Activated CD8-positive, alpha-beta memory T cell treated with anti-CD3 and anti-CD28 coated beads for 48 hours (primary cell): ENCODE results near the gene JUP.
"Not testable (repeated sequence)": the region's sequence is repeated elsewhere in the genome, so short reads cannot be mapped to it uniquely, and the experiment has no call there.

ENCODE experiments used
- DNase-seq, 3 experiments: peaks; one replicate each; pipeline ENCODE4 v3.0.0-alpha.2; 2020; ENCODE audit warnings: low read depth in 2 of 3, low spot score in 2 of 3

The JUP gene

GRCh38 chr17:41781404-41782110, 5.0 kb downstream of the JUP start:
- no peak for DNase-seq

- no peak for DNase-seq
These were observed 6.6 kb downstream of the JUP start for GRCh38 chr17:41779954-41780353.

- no peak for DNase-seq
These were observed 8.8 kb downstream of the JUP start for GRCh38 chr17:41777574-41778188.

- DNase-seq, result no peak
These were observed 9.3 kb downstream of the JUP start for GRCh38 chr17:41777157-41777573.

GRCh38 chr17:41776262-41776900, 10.1 kb downstream of the JUP start:
- not testable (repeated sequence) for DNase-seq

GRCh38 chr17:41775394-41776226, 10.9 kb downstream of the JUP start:
- DNase-seq, result no peak

- no peak for DNase-seq
These were observed 12.7 kb downstream of the JUP start for GRCh38 chr17:41773731-41774193.

GRCh38 chr17:41773190-41773588, 13.3 kb downstream of the JUP start:
- no peak for DNase-seq

GRCh38 chr17:41772586-41773189, 13.8 kb downstream of the JUP start:
- no peak for DNase-seq

- no peak for DNase-seq
These were observed 14.3 kb downstream of the JUP start for GRCh38 chr17:41772218-41772585.

GRCh38 chr17:41771389-41772206, 14.9 kb downstream of the JUP start:
- DNase-seq, result no peak

- DNase-seq, result no peak
These were observed 16.5 kb downstream of the JUP start for GRCh38 chr17:41769985-41770384.

- no peak for DNase-seq
These were observed 17.1 kb downstream of the JUP start for GRCh38 chr17:41769346-41769862.

- no peak for DNase-seq
These were observed 17.7 kb downstream of the JUP start for GRCh38 chr17:41768682-41769288.

- no peak for DNase-seq
These were observed 19.0 kb downstream of the JUP start for GRCh38 chr17:41767324-41768042.

- DNase-seq, result no peak
These were observed 20.4 kb downstream of the JUP start for GRCh38 chr17:41766135-41766534.

- DNase-seq, result no peak
These were observed 23.2 kb downstream of the JUP start for GRCh38 chr17:41763327-41763726.

GRCh38 chr17:41762841-41763240, 23.7 kb downstream of the JUP start:
- DNase-seq, result no peak

GRCh38 chr17:41762391-41762790, 24.1 kb downstream of the JUP start:
- no peak for DNase-seq
